ENCODE results near the gene BACH2.
"Not testable (repeated sequence)": the region's sequence is repeated elsewhere in the genome, so short reads cannot be mapped to it uniquely, and the experiment has no call there.

Gene BACH2

DNA sequence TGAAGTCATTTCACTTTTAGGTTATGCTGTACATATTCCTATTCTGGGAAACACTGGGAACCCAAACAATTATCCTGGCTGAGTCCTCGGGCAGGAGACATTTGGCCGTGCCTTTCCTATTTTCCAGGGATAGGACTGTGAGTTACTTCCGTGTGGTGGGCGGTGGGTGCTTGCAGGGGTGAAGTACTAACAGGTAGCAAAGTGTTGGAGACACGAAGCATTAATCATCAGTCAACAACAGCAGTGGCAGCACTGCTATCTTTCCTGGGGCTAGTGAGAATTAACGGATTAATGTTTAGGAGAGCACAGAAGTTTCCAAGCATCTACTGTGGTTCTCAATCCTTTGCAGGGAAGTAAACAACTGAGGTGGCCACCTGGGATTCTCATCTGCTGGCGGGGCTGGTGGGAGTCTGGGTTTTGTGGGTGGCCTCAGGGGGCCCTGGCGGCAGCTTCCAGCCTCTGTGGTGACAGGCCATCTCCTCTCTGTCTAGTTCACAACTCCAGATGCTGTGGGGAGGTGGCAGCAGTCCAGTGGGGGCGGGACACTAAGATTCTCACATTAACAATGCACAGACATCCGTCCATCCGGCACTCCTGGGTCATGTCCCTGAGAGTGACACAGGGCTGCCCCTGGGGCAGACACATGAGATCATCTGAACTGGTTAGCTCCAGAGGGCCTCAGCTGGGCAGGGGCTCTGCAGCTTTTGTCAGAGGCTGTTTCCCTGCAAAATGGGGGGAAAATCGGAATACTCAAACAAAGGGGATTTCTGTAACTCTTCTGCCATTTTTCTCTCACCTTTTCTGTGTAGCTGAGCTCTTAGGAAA lies 311.5 kb downstream of the BACH2 start:
- DNase-seq: no peak

- DNase-seq: no peak
Measured at GRCh38 chr6:89980353-89980752, 316.3 kb downstream of the BACH2 start.

DNA sequence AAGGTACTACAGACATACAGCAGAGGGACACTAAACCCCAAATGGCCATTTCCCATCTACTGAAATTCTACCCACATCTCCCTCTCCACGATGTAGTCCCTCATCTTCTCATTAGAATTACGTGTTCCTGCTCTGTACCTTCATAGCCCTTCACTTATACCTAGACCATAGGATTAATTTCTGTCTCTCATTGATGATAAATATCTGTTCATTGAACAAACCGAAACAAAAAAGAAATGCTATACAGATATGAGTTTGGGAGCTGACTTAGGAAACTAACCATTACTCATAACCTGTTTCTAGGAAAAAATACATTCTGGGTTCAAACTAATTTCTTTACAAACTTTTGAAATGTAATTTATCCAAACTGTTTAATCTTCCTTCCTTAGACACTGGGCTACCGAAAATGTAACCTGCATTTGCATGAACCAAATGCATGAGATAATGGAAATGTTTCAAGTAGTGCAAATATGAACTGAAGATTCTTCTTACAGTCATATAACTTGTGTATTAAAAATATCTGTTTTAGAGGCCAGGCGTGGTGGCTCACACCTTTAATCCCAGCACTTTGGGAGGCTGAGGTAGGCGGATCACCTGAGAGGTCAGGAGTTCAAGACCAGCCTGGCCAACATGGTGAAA lies 317.0 kb downstream of the BACH2 start:
- DNase-seq: no peak

GRCh38 chr6:89978749-89979145 lies 317.9 kb downstream of the BACH2 start:
- no peak for DNase-seq

GRCh38 chr6:89977808-89978748 lies 318.6 kb downstream of the BACH2 start:
- peak; percentile 87 for DNase-seq

DNA sequence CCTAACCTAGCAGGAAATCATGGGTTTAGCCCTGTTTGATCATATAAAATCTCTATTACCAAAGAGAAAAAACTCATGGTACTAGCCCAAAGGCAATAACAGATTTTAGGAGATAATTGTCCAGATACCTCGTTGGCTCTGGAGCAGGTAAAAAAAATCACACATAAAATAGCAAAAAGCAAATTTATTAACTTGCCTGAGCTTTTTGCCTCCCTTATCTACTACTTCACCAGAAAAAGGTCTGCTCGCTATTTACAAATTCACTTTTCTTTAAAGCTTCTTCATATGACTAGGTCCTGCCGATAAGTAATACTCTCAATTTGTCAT lies 320.0 kb downstream of the BACH2 start:
- DNase-seq: no peak

- DNase-seq: no peak
Measured at GRCh38 chr6:89975991-89976693, 320.5 kb downstream of the BACH2 start.

- no peak for DNase-seq
Measured at GRCh38 chr6:89975366-89975765, 321.3 kb downstream of the BACH2 start.

DNA sequence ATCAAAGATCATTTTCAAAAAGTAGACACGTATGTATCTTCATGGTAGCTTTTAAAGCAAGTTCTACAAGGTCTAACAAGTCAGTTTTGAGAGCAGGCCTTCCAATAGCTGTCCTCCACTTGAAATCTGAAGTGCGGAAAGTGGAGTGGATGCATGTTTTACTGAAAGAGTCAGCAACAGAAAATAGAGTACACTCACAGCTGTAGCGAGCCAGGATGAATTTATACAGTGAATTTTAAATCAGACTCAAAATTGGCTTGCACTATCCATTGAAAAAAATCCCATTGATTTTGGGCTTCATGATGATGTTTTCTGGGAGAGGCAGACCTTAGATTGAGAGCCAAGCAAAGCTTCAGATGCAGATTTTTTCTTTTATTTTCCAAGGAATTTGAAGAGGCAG lies 321.8 kb downstream of the BACH2 start:
- no peak for DNase-seq

GRCh38 chr6:89972025-89972381 lies 324.6 kb downstream of the BACH2 start:
- no peak for DNase-seq

GRCh38 chr6:89971338-89972024 lies 325.2 kb downstream of the BACH2 start:
- not testable (repeated sequence) for DNase-seq

GRCh38 chr6:89970609-89971337 lies 325.9 kb downstream of the BACH2 start:
- no peak for DNase-seq

DNA sequence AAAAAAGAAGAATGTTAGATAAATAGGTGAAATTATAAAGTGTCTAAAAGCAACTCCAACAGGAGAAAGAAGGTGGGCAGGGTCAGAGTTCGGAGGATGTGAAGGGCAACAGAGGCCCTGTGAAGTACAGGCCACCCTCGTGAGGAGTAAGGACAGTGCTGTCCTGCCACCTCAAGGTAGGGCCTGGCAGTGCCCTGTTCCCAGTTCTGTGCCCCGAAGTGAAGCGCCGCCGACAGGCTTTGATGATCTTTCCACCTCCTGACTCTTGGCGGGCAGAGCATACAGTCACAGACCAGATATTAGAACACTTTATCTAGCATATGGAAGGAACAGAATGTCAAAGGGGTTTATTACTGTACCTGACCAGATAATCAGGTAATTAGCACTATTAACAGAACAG lies 326.6 kb downstream of the BACH2 start:
- no peak for DNase-seq

DNA sequence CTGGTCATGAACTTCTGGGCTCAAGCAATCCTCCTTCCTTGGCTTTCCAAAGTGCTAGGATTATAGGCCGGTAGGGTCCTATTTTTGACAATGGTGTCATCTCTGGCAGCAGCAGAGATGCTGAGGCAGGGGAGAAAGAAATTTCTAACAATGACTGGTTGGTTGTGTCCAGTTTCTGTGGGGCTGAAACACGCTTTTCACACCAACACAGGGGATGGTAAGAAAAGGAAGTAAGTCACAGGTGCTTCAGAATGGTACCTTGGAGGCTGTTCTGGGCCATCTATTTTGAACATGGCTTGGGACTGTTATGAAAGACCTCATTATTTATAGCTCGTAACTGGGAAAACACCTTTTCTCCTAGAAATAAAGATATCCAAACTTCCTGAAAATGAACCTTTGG lies 329.7 kb downstream of the BACH2 start:
- DNase-seq: no peak

- DNase-seq: no peak
Measured at GRCh38 chr6:89966228-89966544, 330.5 kb downstream of the BACH2 start.

GRCh38 chr6:89965441-89966227 lies 331.0 kb downstream of the BACH2 start:
- DNase-seq: no peak

DNA sequence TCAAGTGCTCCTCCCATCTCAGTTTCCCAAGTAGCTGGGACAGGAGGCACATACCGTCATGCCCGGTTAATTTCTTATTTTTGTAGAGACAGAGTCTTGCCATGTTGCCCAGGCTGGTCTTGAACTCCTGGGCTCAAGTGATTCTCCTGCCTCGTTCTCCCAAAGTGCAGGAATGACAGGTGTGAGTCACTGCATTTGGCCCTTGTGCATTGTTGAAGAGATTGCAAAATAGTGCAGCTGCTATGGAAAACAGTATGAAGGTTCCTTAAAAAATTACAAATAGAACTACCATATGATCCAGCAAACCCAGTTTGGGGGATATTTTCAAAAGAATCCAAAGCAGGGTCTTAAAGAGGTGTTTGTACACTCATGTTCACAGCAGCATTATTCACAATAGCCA lies 333.3 kb downstream of the BACH2 start:
- DNase-seq: no peak

DNA sequence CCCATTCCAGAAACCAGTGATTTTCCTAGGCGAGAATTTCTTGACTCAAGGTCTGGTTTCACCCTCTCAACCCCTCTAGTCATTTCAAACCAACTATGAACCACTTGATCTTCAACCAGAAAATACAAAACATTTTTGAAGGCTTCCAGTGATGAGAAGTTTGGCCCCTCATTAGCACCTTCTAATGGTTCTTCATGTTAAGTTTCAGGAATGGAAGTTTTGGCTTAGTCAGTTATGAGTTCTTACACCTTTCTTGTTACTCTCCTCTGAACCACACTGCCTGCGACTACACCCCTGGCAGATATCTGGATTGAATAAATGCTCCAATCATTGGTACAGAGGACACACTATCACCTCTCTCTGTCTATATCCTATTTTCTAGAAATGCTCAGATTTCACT lies 335.2 kb downstream of the BACH2 start:
- no peak for DNase-seq

DNA sequence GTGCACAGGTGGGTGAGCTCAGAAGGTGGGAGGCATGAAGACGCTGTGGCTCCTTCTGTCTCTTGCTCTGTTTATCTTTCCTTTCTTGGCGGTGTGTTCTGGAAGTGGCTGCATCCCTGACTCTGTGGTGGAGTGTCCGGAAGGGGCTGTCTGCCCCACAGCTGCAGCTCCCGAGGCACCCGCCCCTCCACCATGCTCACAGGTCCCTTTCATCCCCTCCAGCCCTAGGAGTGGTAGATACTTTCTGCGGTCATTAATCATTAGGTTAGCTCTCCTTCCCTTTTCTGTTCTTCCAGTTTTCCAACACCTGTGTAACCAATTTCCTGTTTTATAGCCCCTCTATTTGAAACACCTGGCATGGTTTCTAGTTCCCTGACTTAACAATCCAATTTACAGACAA lies 336.8 kb downstream of the BACH2 start:
- DNase-seq: no peak

GRCh38 chr6:89956182-89956581 lies 340.5 kb downstream of the BACH2 start:
- DNase-seq: no peak

DNA sequence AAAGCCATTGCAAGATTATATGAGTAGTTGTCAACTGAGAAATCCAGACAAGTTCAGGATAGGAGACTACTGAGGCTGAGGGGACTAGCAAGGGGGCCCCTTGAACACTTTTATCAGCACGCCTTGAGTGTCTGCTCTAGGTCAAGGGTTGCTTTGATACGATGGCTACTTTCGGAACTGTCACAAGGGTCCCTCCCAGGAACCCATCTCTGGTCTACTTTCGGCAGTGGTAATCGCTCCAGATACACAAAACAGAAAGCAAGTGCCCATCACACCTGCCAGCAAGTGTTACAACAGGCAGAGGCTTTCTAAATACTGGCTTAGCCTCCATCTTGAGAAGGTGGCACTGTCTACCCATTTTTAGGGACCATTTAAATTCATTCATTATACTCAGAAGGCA lies 341.3 kb downstream of the BACH2 start:
- DNase-seq: no peak
